Liver (tissue), 9 donors: ENCODE data around the gene ASCC1. TPM values are rescaled to one million over a fixed set of nuclear protein-coding genes. Genes with fewer than 3 reads are reported as not detected.

ENCODE experiments used
- DNase-seq: peaks from one replicate; pipeline ENCODE4 v3.0.0-alpha.2; 2017; ENCODE audit warnings: low spot score
- H3K27ac ChIP-seq, 2 donors: one replicate each; pipeline ENCODE4 v1.7.0; 2013; ENCODE audit warnings: inconsistent platforms in 2 of 2, low read length in 2 of 2, control low read depth in 1 of 2, low read depth in 1 of 2, mild to moderate bottlenecking in 1 of 2
- H3K27me3 ChIP-seq, 4 donors: one replicate each; pipeline versions ENCODE4 v1.6.1 to v1.7.0; 2013; ENCODE audit warnings: low read length in 3 of 4, inconsistent platforms in 1 of 4, mild to moderate bottlenecking in 1 of 4, moderate library complexity in 1 of 4; ENCODE audit not compliant: control insufficient read depth in 4 of 4, insufficient read depth in 4 of 4
- H3K36me3 ChIP-seq, 4 donors: one replicate each; pipeline versions ENCODE4 v1.6.1 to v1.7.0; 2013; ENCODE audit warnings: low read length in 3 of 4, mild to moderate bottlenecking in 3 of 4, low read depth in 1 of 4, moderate library complexity in 1 of 4; ENCODE audit not compliant: control insufficient read depth in 4 of 4, insufficient read depth in 3 of 4
- H3K4me1 ChIP-seq, 4 donors: one replicate each; pipeline versions ENCODE4 v1.6.1 to v1.7.0; 2013; ENCODE audit warnings: low read length in 3 of 4, mild to moderate bottlenecking in 3 of 4, moderate library complexity in 1 of 4; ENCODE audit not compliant: control insufficient read depth in 4 of 4, insufficient read depth in 4 of 4
- H3K4me3 ChIP-seq, 3 donors: one replicate each; pipeline versions ENCODE4 v1.6.1 to v1.7.0; 2013; ENCODE audit warnings: low read length in 3 of 3, control low read depth in 1 of 3, low read depth in 1 of 3, mild to moderate bottlenecking in 1 of 3
- H3K9ac ChIP-seq, 2 donors: one replicate each; pipeline ENCODE4 v1.7.0; 2013; ENCODE audit warnings: low read length in 2 of 2, mild to moderate bottlenecking in 2 of 2, moderate library complexity in 2 of 2, control low read depth in 1 of 2, low read depth in 1 of 2
- H3K9me3 ChIP-seq, 4 donors: one replicate each; pipeline versions ENCODE4 v1.6.1 to v1.7.0; 2013; ENCODE audit warnings: low read length in 3 of 4; ENCODE audit not compliant: control insufficient read depth in 4 of 4
- ATF3 ChIP-seq: IDR thresholded peaks from 2 replicates; pipeline ENCODE4 v1.6.1; 2016; ENCODE audit warnings: antibody characterized with exemption
- EGR1 ChIP-seq, 2 donors: IDR thresholded peaks; 2 replicates each; pipeline ENCODE4 v1.6.1; 2016 to 2018; ENCODE audit warnings: antibody characterized with exemption in 2 of 2, low read depth in 2 of 2
- FOXA1 ChIP-seq: IDR thresholded peaks from 2 replicates; pipeline ENCODE4 v1.6.1; 2016; ENCODE audit warnings: antibody characterized with exemption
- FOXA2 ChIP-seq: IDR thresholded peaks from 2 replicates; pipeline ENCODE4 v1.6.1; 2016; ENCODE audit warnings: antibody characterized with exemption
- GABPA ChIP-seq, 2 donors: IDR thresholded peaks in 1 of 2; conservative IDR thresholded peaks in 1 of 2; 2 replicates each; pipeline ENCODE4 v1.6.1; 2016; ENCODE audit warnings: antibody characterized with exemption in 2 of 2, mild to moderate bottlenecking in 1 of 2, moderate library complexity in 1 of 2
- HNF4A ChIP-seq, 2 donors: conservative IDR thresholded peaks; 2 replicates each; pipeline ENCODE4 v1.6.1; 2016; ENCODE audit warnings: antibody characterized with exemption in 2 of 2, mild to moderate bottlenecking in 2 of 2
- JUND ChIP-seq, 2 donors: IDR thresholded peaks; 2 replicates each; pipeline ENCODE4 v1.6.1; 2016; ENCODE audit warnings: antibody characterized with exemption in 2 of 2
- MAX ChIP-seq: IDR thresholded peaks from 2 replicates; pipeline ENCODE4 v1.6.1; 2016; ENCODE audit warnings: antibody characterized with exemption
- NR2F2 ChIP-seq: IDR thresholded peaks from 2 replicates; pipeline ENCODE4 v1.6.1; 2016; ENCODE audit warnings: antibody characterized with exemption
- RAD21 ChIP-seq, 2 donors: IDR thresholded peaks; 2 replicates each; pipeline ENCODE4 v1.6.1; 2016; ENCODE audit warnings: antibody characterized with exemption in 2 of 2, mild to moderate bottlenecking in 2 of 2
- REST ChIP-seq: IDR thresholded peaks from 2 replicates; pipeline ENCODE4 v1.6.1; 2016; ENCODE audit warnings: antibody characterized with exemption, mild to moderate bottlenecking
- RXRA ChIP-seq, 2 donors: IDR thresholded peaks; 2 replicates each; pipeline ENCODE4 v1.6.1; 2017 to 2018; ENCODE audit warnings: antibody characterized with exemption in 2 of 2, mild to moderate bottlenecking in 1 of 2
- SP1 ChIP-seq: IDR thresholded peaks from 2 replicates; pipeline ENCODE4 v1.6.1; 2018; ENCODE audit warnings: antibody characterized with exemption, mild to moderate bottlenecking
- TAF1 ChIP-seq: conservative IDR thresholded peaks from 2 replicates; pipeline ENCODE4 v1.6.1; 2016; ENCODE audit warnings: antibody characterized with exemption, mild to moderate bottlenecking
- YY1 ChIP-seq: IDR thresholded peaks from 2 replicates; pipeline ENCODE4 v1.6.1; 2016; ENCODE audit warnings: antibody characterized with exemption, mild to moderate bottlenecking
- ZBTB33 ChIP-seq: IDR thresholded peaks from 2 replicates; pipeline ENCODE4 v1.6.1; 2016; ENCODE audit warnings: antibody characterized with exemption
- WGBS: extraction: QIAGEN DNeasy Blood & Tissue Kit; methylation state at CpG from one replicate; pipeline ENCODE4 v1.1.7; 2013; 5-methylcytosine and 5-hydroxymethylcytosine counted together
- polyA plus RNA-seq, 2 donors: library from polyadenylated mRNA; stranded (reverse) in 1 of 2; unstranded in 1 of 2; fragments of 200-250 nt in 1 of 2; fragments of >200 nt in 1 of 2; fragmentation: Nextera tagmentation in 1 of 2; extraction: Ambion mirVana in 1 of 2; gene quantifications; one replicate each; pipeline versions ENCODE4 v1.2.1 to v1.2.3, GENCODE V29; 2013 to 2015
- total RNA-seq, 2 donors: library from RNA; depleted of rRNA; stranded (reverse); fragments of >200 nt; gene quantifications; one replicate each; pipeline ENCODE4 v1.2.3, GENCODE V29; 2014
- donor health status: healthy.
- donor health status: healthy.
- donor health status: healthy.
- donor health status: healthy.
- donor health status: healthy.

Gene ASCC1
- total and polyA plus RNA-seq, 4 donors, result 6.9 to 13.9 (median 10.2) TPM

- Histone ChIP-seq H3K9me3 (no peaks in the 10 kb centered on the region), H3K27ac (no peak overlapping the region), H3K9ac (no peak overlapping the region), H3K4me1 (peaks cover 23 to 44% (median 33%) of the 10 kb centered on the region in 4 donors), H3K4me3 (no peak overlapping the region), H3K36me3 (no peaks in the 10 kb centered on the region), H3K27me3 (no peaks in the 10 kb centered on the region)
- no peak for DNase-seq
- 79% methylated on average over 8 of the region's 8 CpGs for WGBS
- TF ChIP-seq NR2F2, result peak; percentile 38
- no peak for TF ChIP-seq RAD21 (IDR thresholded peaks at IDR 0.05)
- TF ChIP-seq FOXA2, result no peak
- TF ChIP-seq SP1, result no peak
These were observed 41.2 kb upstream of the ASCC1 start for GRCh38 chr10:72257051-72257892.

- Histone ChIP-seq H3K4me1 (peaks cover 23 to 36% (median 30%) of the 10 kb centered on the region in 4 donors), H3K27ac (no peak overlapping the region), H3K4me3 (no peak overlapping the region), H3K9ac (no peak overlapping the region), H3K9me3 (no peaks in the 10 kb centered on the region), H3K27me3 (no peaks in the 10 kb centered on the region), H3K36me3 (no peaks in the 10 kb centered on the region)
- no peak for TF ChIP-seq GABPA (IDR thresholded peaks at IDR 0.05 in 1 of 2, conservative IDR thresholded peaks at IDR 0.05 in 1 of 2)
- TF ChIP-seq HNF4A (conservative IDR thresholded peaks at IDR 0.05), result no peak
- 95% methylated on average over 6 of the region's 6 CpGs for WGBS
- no peak for DNase-seq
These were observed 40.1 kb upstream of the ASCC1 start for GRCh38 chr10:72255977-72256729.

- no peaks in the 10 kb centered on the region for H3K27me3 ChIP-seq
- no peak for DNase-seq
- peak overlapping the region in 1 of 2 donors; percentile 82 for H3K9ac ChIP-seq
- WGBS, result 10% methylated on average over 15 of the region's 15 CpGs
- no peak overlapping the region for H3K4me3 ChIP-seq
- peaks cover 19 to 26% (median 23%) of the 10 kb centered on the region in 4 donors for H3K4me1 ChIP-seq
- H3K27ac ChIP-seq, result peak overlapping the region; percentile 69 to 91
- no peaks in the 10 kb centered on the region for H3K36me3 ChIP-seq
- peak; percentile 80 for TF ChIP-seq RXRA (IDR thresholded peaks at IDR 0.05)
- TF ChIP-seq FOXA2, result peak; percentile 16
- TF ChIP-seq ATF3, result no peak
- peak; percentile 63 for TF ChIP-seq MAX
- no peak for TF ChIP-seq YY1
- peak in 1 of 2 donors; percentile 19 for TF ChIP-seq EGR1 (IDR thresholded peaks at IDR 0.05; ENCODE audit: low read depth in 2 of 2)
- TF ChIP-seq FOXA1, result no peak
- TF ChIP-seq TAF1, result no peak
- no peak for TF ChIP-seq ZBTB33
- TF ChIP-seq REST, result peak; percentile 35
- peak; percentile 57 to 71 for TF ChIP-seq RAD21 (IDR thresholded peaks at IDR 0.05)
- peak; percentile 100 for TF ChIP-seq NR2F2
- TF ChIP-seq SP1, result peak; percentile 94
- TF ChIP-seq JUND (IDR thresholded peaks at IDR 0.05), result peak in 1 of 2 donors; percentile 25
- peak; percentile 52 for TF ChIP-seq HNF4A (conservative IDR thresholded peaks at IDR 0.05)
- H3K9me3 ChIP-seq, result no peaks in the 10 kb centered on the region
These were observed 38.9 kb upstream of the ASCC1 start for GRCh38 chr10:72254813-72255568.
